Fibroblast of lung (primary cell): ENCODE results near the gene DAB1.

Experiments used
- EZH2 ChIP-seq: IDR thresholded peaks from 2 replicates; pipeline ENCODE4 v1.5.1; 2012; ENCODE audit warnings: low read length, control low read depth, mild to moderate bottlenecking; ENCODE audit errors: missing control alignments
- TF ChIP-seq, protein P1 (sequence below), 2 donors: IDR thresholded peaks in 1 of 2; conservative IDR thresholded peaks in 1 of 2; 1 replicate in 1 of 2; 2 replicates in 1 of 2; pipeline ENCODE4 v1.5.1; 2011 to 2012; ENCODE audit warnings: low read length in 2 of 2, control low read depth in 1 of 2, inconsistent platforms in 1 of 2, low read depth in 1 of 2, mild to moderate bottlenecking in 1 of 2

DNA sequence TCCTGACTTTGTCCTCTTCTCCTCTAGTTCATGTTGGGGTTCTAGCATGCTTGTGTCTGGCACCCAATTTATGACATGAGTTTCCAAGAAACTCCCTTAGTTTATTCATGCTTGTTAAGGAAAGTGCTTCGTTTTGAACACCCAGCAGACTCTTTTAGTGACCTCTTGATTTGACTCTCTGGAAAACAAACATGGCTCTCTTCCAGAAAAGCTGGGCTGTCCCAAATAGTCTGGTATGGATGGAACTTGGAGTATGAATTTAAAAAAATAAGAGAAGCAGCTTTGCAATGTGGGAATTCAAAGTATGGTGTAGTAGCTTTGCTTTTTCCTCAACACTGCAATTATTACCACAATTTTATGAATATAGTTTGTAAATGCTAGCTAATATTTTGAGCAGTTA is 314.6 kb downstream of the DAB1 start:
- TF ChIP-seq, protein P1, sequence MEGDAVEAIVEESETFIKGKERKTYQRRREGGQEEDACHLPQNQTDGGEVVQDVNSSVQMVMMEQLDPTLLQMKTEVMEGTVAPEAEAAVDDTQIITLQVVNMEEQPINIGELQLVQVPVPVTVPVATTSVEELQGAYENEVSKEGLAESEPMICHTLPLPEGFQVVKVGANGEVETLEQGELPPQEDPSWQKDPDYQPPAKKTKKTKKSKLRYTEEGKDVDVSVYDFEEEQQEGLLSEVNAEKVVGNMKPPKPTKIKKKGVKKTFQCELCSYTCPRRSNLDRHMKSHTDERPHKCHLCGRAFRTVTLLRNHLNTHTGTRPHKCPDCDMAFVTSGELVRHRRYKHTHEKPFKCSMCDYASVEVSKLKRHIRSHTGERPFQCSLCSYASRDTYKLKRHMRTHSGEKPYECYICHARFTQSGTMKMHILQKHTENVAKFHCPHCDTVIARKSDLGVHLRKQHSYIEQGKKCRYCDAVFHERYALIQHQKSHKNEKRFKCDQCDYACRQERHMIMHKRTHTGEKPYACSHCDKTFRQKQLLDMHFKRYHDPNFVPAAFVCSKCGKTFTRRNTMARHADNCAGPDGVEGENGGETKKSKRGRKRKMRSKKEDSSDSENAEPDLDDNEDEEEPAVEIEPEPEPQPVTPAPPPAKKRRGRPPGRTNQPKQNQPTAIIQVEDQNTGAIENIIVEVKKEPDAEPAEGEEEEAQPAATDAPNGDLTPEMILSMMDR (conservative IDR thresholded peaks at IDR 0.05 in 1 of 2, IDR thresholded peaks at IDR 0.05 in 1 of 2; ENCODE audit: low read depth in 1 of 2, low read length in 2 of 2): no peak
- no peak for TF ChIP-seq EZH2
